Progenitor cell of endocrine pancreas (in vitro differentiated cells): ENCODE measurements around the gene LMF2. TPM values are rescaled to one million over a fixed set of nuclear protein-coding genes. Genes with fewer than 3 reads are reported as not detected.
A peak's percentile ranks its signal among the peaks of the same experiment; 100 is the strongest.

ENCODE experiments used
- DNase-seq: peaks from one replicate; pipeline ENCODE4 v3.0.0; 2021; ENCODE audit warnings: low spot score; ENCODE audit not compliant: unreplicated experiment
- H3K27ac Mint-ChIP-seq: 2 replicates; pipeline ENCODE4 v1.8.0; 2021; ENCODE audit warnings: mild to moderate bottlenecking, moderate library complexity, mixed read lengths
- H3K27me3 Mint-ChIP-seq: 2 replicates; pipeline ENCODE4 v1.8.0; 2021; ENCODE audit warnings: mixed read lengths
- H3K36me3 Mint-ChIP-seq: 2 replicates; pipeline ENCODE4 v1.8.0; 2022; ENCODE audit warnings: mixed read lengths; ENCODE audit not compliant: insufficient read depth
- H3K4me1 Mint-ChIP-seq: 2 replicates; pipeline ENCODE4 v1.8.0; 2021; ENCODE audit warnings: low read depth, mixed read lengths
- H3K4me3 Mint-ChIP-seq: 2 replicates; pipeline ENCODE4 v1.8.0; 2021; ENCODE audit warnings: low read depth, mild to moderate bottlenecking, moderate library complexity, mixed read lengths
- H3K9me3 Mint-ChIP-seq: 2 replicates; pipeline ENCODE4 v1.8.0; 2021; ENCODE audit warnings: low read depth, mixed read lengths
- total RNA-seq: library from RNA; stranded (reverse); gene quantifications from 2 replicates; pipeline ENCODE4 v1.2.1, GENCODE V29; 2021
- TF ChIP-seq, protein P1 (sequence below): fragments of 200-600 bp; sonication (generic); IDR thresholded peaks from one replicate; pipeline ENCODE4 v1.5.0; 2021; ENCODE audit warnings: antibody characterized with exemption, mild to moderate bottlenecking; ENCODE audit not compliant: unreplicated experiment

LMF2 gene
- total RNA-seq, 1 donor from 2014 or later: 65.5 TPM

DNA sequence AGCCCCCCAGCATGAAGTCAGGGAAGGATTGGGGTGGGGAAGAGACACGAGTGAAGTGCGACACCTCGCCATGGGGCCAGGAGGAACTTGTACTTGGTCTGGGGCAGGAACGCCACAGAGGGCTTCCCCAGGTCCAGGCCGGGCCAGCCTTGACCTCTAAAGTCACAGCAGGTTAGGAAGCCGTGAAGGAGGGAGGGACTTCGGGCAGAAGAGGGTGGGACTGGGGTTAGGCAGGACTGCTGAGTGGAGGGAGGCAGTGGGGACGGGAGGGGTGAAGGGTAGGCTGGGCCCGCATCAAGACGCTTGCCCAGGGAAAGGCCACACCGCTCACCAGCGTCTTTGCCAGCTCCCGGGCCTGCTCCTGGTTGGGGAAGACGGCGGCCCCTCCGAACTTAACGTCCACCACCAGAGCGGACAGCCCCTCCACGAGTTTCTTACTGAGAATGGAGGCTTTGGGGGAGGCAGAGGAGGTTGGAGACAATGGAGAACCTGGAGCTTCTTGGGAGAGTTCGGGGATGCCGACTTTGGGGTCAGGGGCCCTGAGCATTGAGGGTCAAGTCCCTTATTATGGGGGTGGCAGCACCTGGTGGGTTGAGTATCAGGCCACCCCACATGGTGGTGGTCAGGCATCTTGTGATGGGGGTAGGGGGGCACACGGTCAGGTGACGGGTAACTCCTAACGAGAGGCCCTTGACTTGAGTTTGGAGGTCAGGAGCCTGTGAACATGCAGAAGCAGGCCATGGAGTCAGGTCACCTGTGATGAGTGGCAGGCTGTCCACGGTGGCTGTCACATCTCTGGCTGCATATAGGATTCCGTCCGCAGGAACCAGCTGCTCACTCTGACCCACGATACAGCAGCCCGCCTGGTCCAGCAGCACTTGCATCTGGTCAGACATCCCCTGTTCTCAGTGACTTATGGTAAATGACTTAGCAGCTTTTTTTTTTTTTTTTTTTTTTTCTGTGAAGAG lies 19.6 kb upstream of the LMF2 start:
- Mint-ChIP-seq H3K27ac (peak overlapping the region; percentile 33), H3K36me3 (peaks cover 4% of the 10 kb centered on the region), H3K9me3 (no peaks in the 10 kb centered on the region), H3K4me3 (peak overlapping the region; percentile 61), H3K4me1 (peaks cover 11% of the 10 kb centered on the region), H3K27me3 (peaks cover 18% of the 10 kb centered on the region)
- TF ChIP-seq, protein P1, sequence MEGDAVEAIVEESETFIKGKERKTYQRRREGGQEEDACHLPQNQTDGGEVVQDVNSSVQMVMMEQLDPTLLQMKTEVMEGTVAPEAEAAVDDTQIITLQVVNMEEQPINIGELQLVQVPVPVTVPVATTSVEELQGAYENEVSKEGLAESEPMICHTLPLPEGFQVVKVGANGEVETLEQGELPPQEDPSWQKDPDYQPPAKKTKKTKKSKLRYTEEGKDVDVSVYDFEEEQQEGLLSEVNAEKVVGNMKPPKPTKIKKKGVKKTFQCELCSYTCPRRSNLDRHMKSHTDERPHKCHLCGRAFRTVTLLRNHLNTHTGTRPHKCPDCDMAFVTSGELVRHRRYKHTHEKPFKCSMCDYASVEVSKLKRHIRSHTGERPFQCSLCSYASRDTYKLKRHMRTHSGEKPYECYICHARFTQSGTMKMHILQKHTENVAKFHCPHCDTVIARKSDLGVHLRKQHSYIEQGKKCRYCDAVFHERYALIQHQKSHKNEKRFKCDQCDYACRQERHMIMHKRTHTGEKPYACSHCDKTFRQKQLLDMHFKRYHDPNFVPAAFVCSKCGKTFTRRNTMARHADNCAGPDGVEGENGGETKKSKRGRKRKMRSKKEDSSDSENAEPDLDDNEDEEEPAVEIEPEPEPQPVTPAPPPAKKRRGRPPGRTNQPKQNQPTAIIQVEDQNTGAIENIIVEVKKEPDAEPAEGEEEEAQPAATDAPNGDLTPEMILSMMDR: no peak
- DNase-seq: no peak

DNA sequence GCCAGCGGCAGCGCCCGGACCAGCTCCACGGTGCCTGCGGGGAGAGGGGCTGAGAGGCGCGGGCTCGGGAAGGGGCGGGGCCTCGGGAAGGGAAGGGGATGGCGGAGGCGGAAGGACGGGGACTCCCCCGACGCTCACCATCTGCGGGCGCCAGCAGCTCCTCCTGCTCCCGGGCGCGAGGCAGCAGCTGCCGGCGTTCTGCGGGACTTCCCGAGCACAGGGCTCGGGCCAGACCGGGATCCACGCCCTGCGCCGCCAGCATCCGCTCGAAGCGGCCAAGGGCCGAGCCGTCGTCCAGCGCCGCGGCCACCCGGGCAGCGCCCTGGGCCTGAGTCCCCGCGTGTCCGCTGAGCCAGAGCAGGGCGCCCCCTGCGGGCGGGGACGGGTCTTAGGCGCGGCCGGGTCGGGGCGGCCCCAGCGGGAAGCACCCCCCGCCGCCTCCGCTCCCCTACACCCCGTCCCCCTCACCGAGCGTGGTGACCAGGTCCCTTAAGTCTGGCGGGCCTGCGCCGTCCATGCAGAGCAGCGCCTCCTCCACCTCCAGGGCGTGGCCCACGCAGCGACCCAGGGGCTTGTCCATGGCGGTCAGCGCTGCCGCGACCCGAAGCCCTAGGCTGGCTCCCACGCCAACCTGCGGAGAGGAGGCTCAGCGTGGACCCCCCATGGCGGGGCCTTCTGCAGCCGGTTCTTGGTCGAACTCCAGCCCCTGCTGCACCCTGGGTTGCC lies 18.8 kb upstream of the LMF2 start:
- TF ChIP-seq, protein P1: peak; percentile 69
- Mint-ChIP-seq H3K9me3 (no peaks in the 10 kb centered on the region), H3K4me1 (peaks cover 11% of the 10 kb centered on the region), H3K27me3 (peaks cover 18% of the 10 kb centered on the region), H3K36me3 (peaks cover 4% of the 10 kb centered on the region), H3K27ac (peak overlapping the region; percentile 33), H3K4me3 (peak overlapping the region; percentile 61)
- DNase-seq: peak; percentile 70

DNA sequence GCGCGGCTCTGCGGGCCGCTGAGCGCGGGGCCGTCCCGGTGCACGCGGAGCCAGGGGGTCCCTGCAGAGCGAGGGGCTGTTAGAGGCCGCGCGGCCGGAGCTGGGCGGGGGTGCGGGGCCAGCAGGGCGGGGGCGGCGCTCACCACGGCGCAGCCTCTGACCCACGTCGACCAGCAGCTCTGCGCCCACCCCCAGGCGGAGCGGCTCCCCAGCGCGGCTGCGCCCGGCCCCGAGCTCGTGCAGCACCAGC lies 18.3 kb upstream of the LMF2 start:
- H3K4me1 Mint-ChIP-seq: peaks cover 11% of the 10 kb centered on the region
- H3K36me3 Mint-ChIP-seq: peaks cover 4% of the 10 kb centered on the region
- H3K27me3 Mint-ChIP-seq: peaks cover 14% of the 10 kb centered on the region
- TF ChIP-seq, protein P1: peak; percentile 65
- H3K27ac Mint-ChIP-seq: no peak overlapping the region
- peak overlapping the region; percentile 83 for H3K4me3 Mint-ChIP-seq
- no peaks in the 10 kb centered on the region for H3K9me3 Mint-ChIP-seq
- no peak for DNase-seq

DNA sequence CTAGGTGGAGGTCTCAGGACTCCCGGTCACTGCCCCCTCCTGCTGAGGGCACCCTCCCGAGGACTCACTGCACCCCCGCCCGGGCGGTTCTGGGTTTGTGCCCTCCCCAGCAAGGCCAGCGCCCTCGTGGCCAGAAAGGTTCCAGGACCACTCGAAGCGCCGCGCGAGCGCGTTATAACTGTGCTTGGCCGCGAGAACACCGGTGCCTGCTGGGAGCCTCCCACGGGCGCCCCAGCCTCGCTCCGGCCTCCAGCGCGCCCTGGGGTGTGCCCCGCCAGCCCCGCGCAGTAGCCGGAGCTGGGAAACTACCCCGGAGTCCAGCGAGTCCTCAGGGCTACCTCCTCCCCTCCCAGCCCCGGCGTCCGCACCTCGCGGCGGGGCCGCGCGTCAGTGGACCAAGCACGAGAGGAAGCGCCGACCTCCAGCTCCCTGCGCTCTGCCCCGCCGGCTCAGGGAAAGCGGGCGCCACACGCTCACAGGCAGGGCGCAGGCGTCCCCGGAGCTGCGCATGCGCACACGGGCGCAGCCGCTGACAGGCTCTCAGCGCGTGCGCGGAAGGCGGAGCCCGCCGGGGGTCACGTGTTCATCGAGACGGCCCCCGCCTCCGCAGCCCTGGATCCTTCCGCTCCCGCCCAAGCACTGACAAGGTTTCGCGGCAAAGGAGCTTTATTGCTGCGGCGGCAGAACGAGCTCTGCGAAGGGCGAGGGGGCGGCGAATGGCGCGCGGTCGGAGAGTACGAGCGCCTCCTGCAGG lies 17.8 kb upstream of the LMF2 start, which contains the start of gene SCO2:
TSS of gene SCO2 (minus strand) at position 495 of the 754 bp plus-strand sequence. CDS start 1,187 bp downstream, outside the sequence.
- peak within 1 kb of the TSS; percentile 83 for H3K4me3 Mint-ChIP-seq
- peaks cover 14% of the 10 kb centered on the region for H3K27me3 Mint-ChIP-seq
- peak within 1 kb of the TSS; percentile 96 for H3K27ac Mint-ChIP-seq
- peak; percentile 95 for DNase-seq
- peaks cover 4% of the 10 kb centered on the region for H3K36me3 Mint-ChIP-seq
- no peaks in the 10 kb centered on the region for H3K9me3 Mint-ChIP-seq
- TF ChIP-seq, protein P1: no peak
- H3K4me1 Mint-ChIP-seq: peaks cover 11% of the 10 kb centered on the region

DNA sequence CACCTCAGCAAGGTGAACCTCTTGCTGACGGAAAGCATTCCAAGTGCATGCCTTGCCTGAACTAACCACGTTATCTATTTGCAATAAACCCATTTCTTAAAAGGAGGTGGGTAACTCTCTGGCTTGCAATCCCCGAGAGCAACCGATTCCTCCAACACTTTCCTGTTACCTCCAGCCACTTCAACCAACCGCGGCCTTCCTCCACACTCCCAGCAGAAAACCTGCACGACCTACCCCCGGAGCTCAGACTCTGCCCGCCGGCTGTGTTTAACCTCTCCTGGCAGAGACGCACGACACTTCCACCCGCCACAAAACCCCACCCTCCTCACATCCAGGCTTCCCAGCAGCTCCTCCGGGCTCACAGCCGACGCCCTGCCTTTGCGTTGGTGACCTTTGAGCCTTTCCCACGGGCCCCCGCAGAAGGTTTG lies 17.2 kb upstream of the LMF2 start:
- no peak for DNase-seq
- Mint-ChIP-seq H3K4me3 (peak overlapping the region; percentile 83), H3K27ac (peak overlapping the region; percentile 96), H3K27me3 (peaks cover 14% of the 10 kb centered on the region), H3K4me1 (peaks cover 11% of the 10 kb centered on the region), H3K9me3 (no peaks in the 10 kb centered on the region), H3K36me3 (peaks cover 4% of the 10 kb centered on the region)
- TF ChIP-seq, protein P1: no peak
